Astrocyte (in vitro differentiated cells and primary cell): ENCODE results near the gene SCT. TPM values are rescaled to one million over a fixed set of nuclear protein-coding genes. Genes with fewer than 3 reads are reported as not detected.

ENCODE experiments used
- DNase-seq: peaks from one replicate; pipeline ENCODE4 v3.0.0-alpha.2; 2010; ENCODE audit warnings: low read depth
- FAIRE-seq: peaks from 2 replicates; lab custom pipeline; 2011; peaks lifted over from hg19 to GRCh38; lab: Jason Lieb, UNC
- H2AFZ ChIP-seq: 2 replicates; pipeline ENCODE4 v1.6.0; 2012; ENCODE audit warnings: low read depth, low read length, inconsistent platforms
- H3K27ac ChIP-seq: 2 replicates; pipeline ENCODE4 v1.5.1; 2011; ENCODE audit warnings: low read depth, low read length, inconsistent platforms
- H3K27me3 ChIP-seq: 2 replicates; pipeline ENCODE4 v1.6.0; 2011; ENCODE audit warnings: low read length, inconsistent platforms; ENCODE audit not compliant: insufficient read depth
- H3K36me3 ChIP-seq: 2 replicates; pipeline ENCODE4 v1.5.1; 2011; ENCODE audit warnings: low read length, inconsistent platforms; ENCODE audit not compliant: insufficient read depth
- H3K4me1 ChIP-seq: 2 replicates; pipeline ENCODE4 v1.5.1; 2011; ENCODE audit warnings: low read length, inconsistent platforms; ENCODE audit not compliant: insufficient read depth
- H3K4me2 ChIP-seq: 2 replicates; pipeline ENCODE4 v1.6.0; 2012; ENCODE audit warnings: low read length, inconsistent platforms
- H3K4me3 ChIP-seq: 2 replicates; pipeline ENCODE4 v1.5.1; 2011; ENCODE audit warnings: low read depth, mild to moderate bottlenecking, low read length, inconsistent platforms; ENCODE audit not compliant: insufficient read depth
- H3K79me2 ChIP-seq: 2 replicates; pipeline ENCODE4 v1.6.0; 2012; ENCODE audit warnings: mild to moderate bottlenecking, low read length, inconsistent platforms; ENCODE audit not compliant: insufficient read depth
- H3K9ac ChIP-seq: 2 replicates; pipeline ENCODE4 v1.6.0; 2012; ENCODE audit warnings: mild to moderate bottlenecking, low read length, inconsistent platforms
- H3K9me3 ChIP-seq: 2 replicates; pipeline ENCODE4 v1.5.1; 2012; ENCODE audit warnings: low read depth, mild to moderate bottlenecking, low read length, inconsistent platforms; ENCODE audit not compliant: insufficient read depth
- H4K20me1 ChIP-seq: 2 replicates; pipeline ENCODE4 v1.6.0; 2012; ENCODE audit warnings: low read length, inconsistent platforms; ENCODE audit not compliant: insufficient read depth
- H3K27ac Mint-ChIP-seq: one replicate; pipeline ENCODE4 v1.8.0; 2021; ENCODE audit warnings: mild to moderate bottlenecking, mixed read lengths; ENCODE audit not compliant: unreplicated experiment
- H3K27me3 Mint-ChIP-seq: one replicate; pipeline ENCODE4 v1.8.0; 2021; ENCODE audit warnings: low read depth, mixed read lengths; ENCODE audit not compliant: unreplicated experiment
- H3K36me3 Mint-ChIP-seq: one replicate; pipeline ENCODE4 v1.8.0; 2021; ENCODE audit warnings: low read depth, mixed read lengths; ENCODE audit not compliant: unreplicated experiment
- H3K4me1 Mint-ChIP-seq: one replicate; pipeline ENCODE4 v1.8.0; 2021; ENCODE audit warnings: low read depth, mixed read lengths; ENCODE audit not compliant: unreplicated experiment
- H3K4me3 Mint-ChIP-seq: one replicate; pipeline ENCODE4 v1.8.0; 2021; ENCODE audit warnings: mild to moderate bottlenecking, moderate library complexity, mixed read lengths; ENCODE audit not compliant: unreplicated experiment
- H3K9me3 Mint-ChIP-seq: one replicate; pipeline ENCODE4 v1.8.0; 2021; ENCODE audit warnings: mild to moderate bottlenecking, mixed read lengths; ENCODE audit not compliant: unreplicated experiment
- CTCF ChIP-seq: IDR thresholded peaks from 2 replicates; pipeline ENCODE4 v1.5.1; 2011; ENCODE audit warnings: low read depth, mild to moderate bottlenecking, inconsistent platforms, low read length, moderate library complexity; ENCODE audit not compliant: insufficient read depth
- EZH2 ChIP-seq: IDR thresholded peaks from 2 replicates; pipeline ENCODE4 v1.6.1; 2012; ENCODE audit warnings: mild to moderate bottlenecking, low read length, inconsistent platforms; ENCODE audit not compliant: insufficient read depth
- total RNA-seq: library from RNA; stranded (reverse); gene quantifications from 2 replicates; pipeline ENCODE4 v1.2.1, GENCODE V29; 2021

SCT gene
- total RNA-seq, 1 donor from 2014 or later = 2.0 TPM

GRCh38 chr11:662689-663274 is 35.8 kb upstream of the SCT start:
- peak; percentile 15 for DNase-seq
- peaks cover 8% of the 10 kb centered on the region for H3K4me1 Mint-ChIP-seq
- H3K36me3 Mint-ChIP-seq = peaks cover 27% of the 10 kb centered on the region

GRCh38 chr11:660681-661444 is 33.9 kb upstream of the SCT start:
- DNase-seq (no peak), FAIRE-seq (no peak)
- Histone ChIP-seq H3K4me1 (no peaks in the 10 kb centered on the region), H3K27ac (no peak overlapping the region), H3K4me3 (no peak overlapping the region), H4K20me1 (peaks cover 34% of the 10 kb centered on the region), H3K4me2 (no peak overlapping the region), H3K36me3 (no peaks in the 10 kb centered on the region), H3K27me3 (no peaks in the 10 kb centered on the region), H3K79me2 (no peaks in the 10 kb centered on the region), H2AFZ (no peak overlapping the region), H3K9me3 (no peaks in the 10 kb centered on the region), H3K9ac (no peak overlapping the region)
- Mint-ChIP-seq H3K36me3 (peaks cover 28% of the 10 kb centered on the region), H3K4me1 (peaks cover 4% of the 10 kb centered on the region), H3K9me3 (no peaks in the 10 kb centered on the region), H3K27ac (no peak overlapping the region), H3K4me3 (no peak overlapping the region), H3K27me3 (no peaks in the 10 kb centered on the region)
- TF ChIP-seq EZH2 (no peak), CTCF (no peak)

More at GRCh38 chr11:662689-663274, 35.8 kb upstream of the SCT start:
- H3K4me3 ChIP-seq = no peak overlapping the region
- H4K20me1 ChIP-seq = peaks cover 41% of the 10 kb centered on the region
- no peak overlapping the region for H2AFZ ChIP-seq
- FAIRE-seq = no peak
- no peaks in the 10 kb centered on the region for H3K27me3 Mint-ChIP-seq
- no peaks in the 10 kb centered on the region for H3K79me2 ChIP-seq
- no peaks in the 10 kb centered on the region for H3K27me3 ChIP-seq
- no peaks in the 10 kb centered on the region for H3K9me3 ChIP-seq
- H3K4me3 Mint-ChIP-seq = no peak overlapping the region
- H3K4me1 ChIP-seq = no peaks in the 10 kb centered on the region
- no peaks in the 10 kb centered on the region for H3K9me3 Mint-ChIP-seq
- no peak overlapping the region for H3K9ac ChIP-seq
- no peaks in the 10 kb centered on the region for H3K36me3 ChIP-seq
- TF ChIP-seq CTCF (peak; percentile 58), EZH2 (no peak)
- no peak overlapping the region for H3K27ac ChIP-seq
- peak overlapping the region; percentile 53 for H3K27ac Mint-ChIP-seq
- H3K4me2 ChIP-seq = no peak overlapping the region

- Histone ChIP-seq H3K79me2 (no peaks in the 10 kb centered on the region), H3K27ac (no peak overlapping the region), H3K27me3 (no peaks in the 10 kb centered on the region), H3K36me3 (no peaks in the 10 kb centered on the region), H3K4me2 (no peak overlapping the region), H3K4me1 (no peaks in the 10 kb centered on the region), H3K9ac (no peak overlapping the region), H2AFZ (no peak overlapping the region), H3K9me3 (no peaks in the 10 kb centered on the region), H3K4me3 (no peak overlapping the region), H4K20me1 (peaks cover 30% of the 10 kb centered on the region)
- H3K36me3 Mint-ChIP-seq = peaks cover 24% of the 10 kb centered on the region
- no peak overlapping the region for H3K27ac Mint-ChIP-seq
- no peak overlapping the region for H3K4me3 Mint-ChIP-seq
- FAIRE-seq (no peak), DNase-seq (no peak)
- H3K27me3 Mint-ChIP-seq = no peaks in the 10 kb centered on the region
- no peaks in the 10 kb centered on the region for H3K9me3 Mint-ChIP-seq
- TF ChIP-seq EZH2 (no peak), CTCF (no peak)
- peaks cover under 1% of the 10 kb centered on the region for H3K4me1 Mint-ChIP-seq
Observed at GRCh38 chr11:660281-660680, 33.3 kb upstream of the SCT start.
